Prostate gland (tissue), 2 donors: ENCODE results near the gene TAF11. TPM values are rescaled to one million over a fixed set of nuclear protein-coding genes. Genes with fewer than 3 reads are reported as not detected.
"Not testable (repeated sequence)": the region's sequence is repeated elsewhere in the genome, so short reads cannot be mapped to it uniquely, and the experiment has no call there.

Source experiments
- DNase-seq: peaks from one replicate; pipeline ENCODE4 v3.0.0-alpha.2; 2019; ENCODE audit warnings: low spot score
- H3K27ac ChIP-seq, 2 donors: fragments of 200-600 bp; sonication (generic); 2 replicates each; pipeline ENCODE4 v1.5.1; 2017 to 2019
- H3K27me3 ChIP-seq: fragments of 200-600 bp; sonication (generic); replicated peaks from 2 replicates; pipeline ENCODE4 v1.5.1; 2019; ENCODE audit not compliant: insufficient read depth
- H3K36me3 ChIP-seq, 2 donors: fragments of 200-600 bp; sonication (generic); 1 replicate in 1 of 2; 2 replicates in 1 of 2; pipeline versions ENCODE4 v1.5.1 to v1.8.1; 2017 to 2019
- H3K4me1 ChIP-seq: fragments of 200-600 bp; sonication (generic); replicated peaks from 2 replicates; pipeline ENCODE4 v1.5.1; 2019
- H3K4me3 ChIP-seq, 2 donors: fragments of 200-600 bp; sonication (generic); 2 replicates each; pipeline ENCODE4 v1.5.1; 2017 to 2019
- H3K9me3 ChIP-seq: fragments of 200-600 bp; sonication (generic); 2 replicates; pipeline ENCODE4 v1.5.1; 2017
- CTCF ChIP-seq, 4 experiments: fragments of 200-600 bp in 2 of 4; fragments of 450-650 bp in 2 of 4; sonication (generic) in 2 of 4; IDR thresholded peaks; 1 replicate in 3 of 4; 2 replicates in 1 of 4; pipeline ENCODE4 v1.5.1; 2016 to 2019; ENCODE audit warnings: antibody characterized with exemption in 4 of 4, mild to moderate bottlenecking in 2 of 4, moderate library complexity in 2 of 4
- POLR2A ChIP-seq: fragments of 450-650 bp; IDR thresholded peaks from one replicate; pipeline ENCODE4 v1.6.1; 2016; ENCODE audit warnings: antibody characterized with exemption, mild to moderate bottlenecking
- POLR2AphosphoS5 ChIP-seq: sonication (generic); formaldehyde crosslinking; IDR thresholded peaks from one replicate; pipeline ENCODE4 v1.6.1; 2017; ENCODE audit warnings: antibody characterized with exemption
- WGBS: methylation state at CpG from one replicate; pipeline ENCODE4 v1.1.5; 2018; 5-methylcytosine and 5-hydroxymethylcytosine counted together
- intact Hi-C: fragments of 100-400 bp; cut with DNase I; formaldehyde crosslinking; loops from one replicate; pipeline ENCODE4 v1.14.2; 2022
- total RNA-seq, 2 donors: library from RNA; depleted of rRNA; stranded (reverse); fragments of >200 nt; gene quantifications; one replicate each; pipeline ENCODE4 v1.1.0, GENCODE V29; 2016

The TAF11 gene
- total RNA-seq, 2 donors from 2014 or later: 14.8 to 38.6 TPM

DNA sequence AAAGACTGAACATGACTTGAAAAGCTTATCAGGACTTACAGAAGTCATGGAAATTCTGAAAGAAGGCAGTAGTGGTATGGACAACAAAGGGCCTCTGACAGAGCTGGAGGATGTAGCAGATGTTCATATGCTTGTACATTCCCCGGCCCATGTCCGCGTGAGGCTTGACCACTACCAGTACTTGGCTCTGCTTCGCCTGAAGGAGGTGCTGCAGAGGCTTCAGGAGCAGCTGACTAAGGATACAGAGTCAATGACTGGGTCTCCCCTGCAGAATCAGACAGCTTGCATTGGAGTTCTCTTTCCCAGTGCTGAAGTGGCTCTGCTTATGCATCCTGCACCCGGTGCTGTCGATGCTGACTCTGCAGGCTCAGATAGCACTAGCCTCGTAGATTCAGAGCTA is 29.2 kb downstream of the TAF11 start:
- H3K4me3 ChIP-seq: no peak overlapping the region
- DNase-seq: no peak
- no peak for TF ChIP-seq POLR2A
- no peak for TF ChIP-seq CTCF (IDR thresholded peaks at IDR 0.05)
- no peak for TF ChIP-seq POLR2AphosphoS5
- H3K27me3 ChIP-seq: no peaks in the 10 kb centered on the region
- 92% methylated on average over 7 of the region's 7 CpGs for WGBS
- H3K27ac ChIP-seq: no peak overlapping the region
- no peaks in the 10 kb centered on the region for H3K9me3 ChIP-seq
- peaks cover 0 to 10% of the 10 kb centered on the region in 2 donors for H3K36me3 ChIP-seq
- H3K4me1 ChIP-seq: no peaks in the 10 kb centered on the region
- intact Hi-C loops: no loop called here

DNA sequence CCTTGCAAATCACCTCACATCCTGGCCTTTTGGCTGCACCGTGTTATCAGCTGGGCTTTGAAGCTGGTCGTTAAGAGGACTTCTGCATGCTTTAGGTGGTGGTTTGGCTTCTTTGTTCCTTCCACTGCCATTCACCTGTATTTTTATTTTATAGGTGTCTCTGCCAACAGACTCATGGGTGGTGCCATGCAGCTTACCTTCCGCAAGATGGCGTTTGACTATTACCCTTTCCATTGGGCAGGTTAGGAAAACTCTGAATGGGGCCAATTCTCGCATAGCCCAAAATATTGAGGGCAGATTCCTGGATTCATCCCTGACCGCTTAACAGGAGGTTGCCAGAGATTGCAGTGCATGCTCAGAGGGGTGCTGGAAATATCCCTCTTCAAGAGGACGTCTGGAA is 32.4 kb downstream of the TAF11 start:
- H3K4me3 ChIP-seq: no peak overlapping the region
- no peak for DNase-seq
- WGBS: 77% methylated on average over 7 of the region's 7 CpGs
- no peak overlapping the region for H3K27ac ChIP-seq
- H3K36me3 ChIP-seq: peaks cover 0 to 10% of the 10 kb centered on the region in 2 donors
- intact Hi-C loops: no loop called here
- H3K4me1 ChIP-seq: no peaks in the 10 kb centered on the region
- no peaks in the 10 kb centered on the region for H3K9me3 ChIP-seq
- TF ChIP-seq POLR2AphosphoS5: no peak
- H3K27me3 ChIP-seq: no peaks in the 10 kb centered on the region

DNA sequence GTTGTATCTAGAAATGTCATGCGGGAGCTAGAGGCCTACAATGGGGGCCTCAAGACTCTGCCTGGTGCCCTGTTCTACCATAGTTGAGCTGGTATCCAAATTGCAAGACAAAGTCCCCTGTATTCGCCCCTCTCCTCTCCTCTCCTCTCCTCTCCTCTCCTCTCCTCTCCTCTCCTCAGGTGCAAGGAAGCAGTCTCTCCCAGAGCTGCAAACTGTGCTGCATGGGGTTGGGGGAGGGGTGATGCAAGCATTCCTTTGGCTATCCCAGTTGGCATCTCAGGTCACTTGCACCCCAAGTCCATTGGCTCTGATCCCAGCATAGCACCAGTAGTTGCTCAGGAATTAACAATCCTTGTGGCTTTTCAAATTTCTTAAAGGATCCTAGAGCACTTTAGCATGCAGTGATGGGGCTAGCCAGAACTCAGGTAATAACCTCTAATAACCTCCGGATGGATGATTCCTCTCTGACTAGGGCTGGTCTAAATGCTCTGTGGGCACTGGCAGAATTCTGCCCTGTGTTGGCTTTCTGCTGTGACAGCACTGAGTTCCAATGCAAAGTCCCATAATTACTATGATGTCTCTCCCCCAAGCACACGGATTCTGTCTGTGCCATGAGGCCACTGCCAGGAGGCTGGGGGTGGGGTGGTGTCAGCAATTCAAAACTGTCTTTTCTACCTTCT is 35.3 kb downstream of the TAF11 start:
- intact Hi-C loops: no loop called here
- Histone ChIP-seq H3K9me3 (no peaks in the 10 kb centered on the region), H3K27me3 (no peaks in the 10 kb centered on the region), H3K27ac (no peak overlapping the region), H3K36me3 (peaks cover 0 to 3% of the 10 kb centered on the region in 2 donors), H3K4me3 (no peak overlapping the region), H3K4me1 (no peaks in the 10 kb centered on the region)
- WGBS: 84% methylated on average over 4 of the region's 4 CpGs
- TF ChIP-seq POLR2AphosphoS5 (no peak), CTCF (IDR thresholded peaks at IDR 0.05) (no peak), POLR2A (no peak)
- DNase-seq: no peak

- Histone ChIP-seq H3K9me3 (no peaks in the 10 kb centered on the region), H3K27me3 (no peaks in the 10 kb centered on the region), H3K27ac (no peak overlapping the region), H3K4me1 (no peaks in the 10 kb centered on the region), H3K36me3 (no peaks in the 10 kb centered on the region), H3K4me3 (no peak overlapping the region)
- TF ChIP-seq POLR2A: no peak
- no peak for TF ChIP-seq POLR2AphosphoS5
- no peak for TF ChIP-seq CTCF (IDR thresholded peaks at IDR 0.05)
- DNase-seq: no peak
- 92% methylated on average over 1 of the region's 1 CpG for WGBS
- intact Hi-C loops: no loop called here
Measured at GRCh38 chr6:34851361-34851760, 36.5 kb downstream of the TAF11 start.

- H3K36me3 ChIP-seq, H3K9me3 ChIP-seq: not testable (repeated sequence)
Measured at GRCh38 chr6:34849066-34849465, 38.8 kb downstream of the TAF11 start.

DNA sequence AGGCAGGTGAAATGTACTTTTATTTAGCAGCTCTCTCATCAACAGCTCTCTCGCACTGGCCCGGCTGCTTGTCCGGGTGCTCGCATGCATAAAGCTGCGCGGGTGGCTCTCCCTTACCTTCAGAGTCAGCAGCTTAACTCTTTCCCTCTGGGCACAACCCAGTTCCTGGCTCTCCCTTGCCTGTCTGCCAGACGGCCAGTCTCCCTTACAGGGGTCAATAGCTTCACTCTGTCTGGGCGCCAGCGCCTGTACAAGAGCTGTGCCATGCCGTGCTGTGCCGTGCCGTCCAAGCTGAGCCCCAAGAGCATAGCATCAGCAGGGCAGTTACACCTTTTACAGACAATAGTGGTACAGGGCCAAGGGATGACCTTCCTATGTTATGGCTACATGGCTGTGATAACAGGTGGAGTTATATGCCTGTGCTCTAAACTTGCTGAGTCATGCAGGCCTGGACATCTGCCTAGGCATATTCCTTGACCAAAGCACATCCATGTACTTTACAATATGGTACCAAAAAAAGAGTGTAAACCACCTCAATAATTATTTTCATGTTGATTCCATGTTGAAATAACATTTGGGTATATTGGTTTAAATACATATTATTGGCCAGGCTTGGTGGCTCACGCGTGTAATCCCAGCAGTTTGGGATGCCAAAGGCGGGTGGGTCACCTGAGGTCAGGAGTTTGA is 48.0 kb downstream of the TAF11 start:
- TF ChIP-seq CTCF (IDR thresholded peaks at IDR 0.05): no peak
- TF ChIP-seq POLR2A: no peak
- TF ChIP-seq POLR2AphosphoS5: no peak
- intact Hi-C loops: no loop called here
- no peaks in the 10 kb centered on the region for H3K9me3 ChIP-seq

More at GRCh38 chr6:34849066-34849465, 38.8 kb downstream of the TAF11 start:
- H3K27ac ChIP-seq, H3K4me3 ChIP-seq, H3K4me1 ChIP-seq, DNase-seq, intact Hi-C loops, H3K27me3 ChIP-seq: not testable (repeated sequence)
- 88% methylated on average over 6 of the region's 6 CpGs for WGBS

More for the DNA sequence above, 48.0 kb downstream of the TAF11 start:
- Histone ChIP-seq H3K4me3 (no peak overlapping the region), H3K27ac (no peak overlapping the region), H3K27me3 (no peaks in the 10 kb centered on the region), H3K36me3 (peaks cover 0 to 5% of the 10 kb centered on the region in 2 donors), H3K4me1 (no peaks in the 10 kb centered on the region)
- 95% methylated on average over 15 of the region's 15 CpGs for WGBS
- DNase-seq: no peak
